IMR-90 (cell line): Measurements from ENCODE around the gene EVA1C. TPM values are rescaled to one million over a fixed set of nuclear protein-coding genes. Genes with fewer than 3 reads are reported as not detected.

ENCODE experiments used
- ATAC-seq: fragments of 200-7000 bp; cut with Tn5 transposase; 2 replicates; pipeline ENCODE4 v1.9.1; 2020; ENCODE audit warnings: low read depth, mild to moderate bottlenecking, moderate library complexity
- BruUV-seq: library from RNA; stranded (reverse); fragments of 400-500 nt; replicated peaks from 2 replicates; lab custom pipeline; 2021; lab: Mats Ljungman, UMichigan
- CTCF ChIA-PET: fragments of 300-600 bp; formaldehyde crosslinking; extraction: SDS; loops from one replicate; lab custom pipeline; 2021; ENCODE audit warnings: antibody characterized with exemption; lab: Yijun Ruan, JAX
- POLR2A ChIA-PET: fragments of 300-600 bp; sonication (Branson Sonifier 250); formaldehyde crosslinking; loops from one replicate; lab custom pipeline; 2022; ENCODE audit warnings: antibody characterized with exemption; ENCODE audit not compliant: unreplicated experiment; lab: Charles Lee
- DNase-seq: peaks from one replicate; pipeline ENCODE4 v3.0.0; 2013
- H2AFZ ChIP-seq: replicated peaks from 2 replicates; pipeline ENCODE3; 2013; ENCODE audit warnings: low read length, mild to moderate bottlenecking; ENCODE audit not compliant: poor library complexity
- H2AK5ac ChIP-seq: 2 replicates; pipeline ENCODE4 v1.6.1; 2013; ENCODE audit warnings: low read depth, low read length, inconsistent platforms
- H2AK9ac ChIP-seq: replicated peaks from 2 replicates; pipeline ENCODE3; 2013; ENCODE audit warnings: mild to moderate bottlenecking, low read depth, low read length, moderate library complexity; ENCODE audit not compliant: poor library complexity
- H2BK120ac ChIP-seq: 2 replicates; pipeline ENCODE4 v1.6.1; 2013; ENCODE audit warnings: low read depth, low read length, inconsistent platforms
- H2BK15ac ChIP-seq: 3 replicates; pipeline ENCODE4 v1.6.1; 2013; ENCODE audit warnings: low read depth, low read length, inconsistent platforms
- H2BK20ac ChIP-seq: 2 replicates; pipeline ENCODE4 v1.6.1; 2013; ENCODE audit warnings: low read depth, mild to moderate bottlenecking, inconsistent platforms, low read length, moderate library complexity
- H2BK5ac ChIP-seq: 2 replicates; pipeline ENCODE4 v1.6.1; 2013; ENCODE audit warnings: mild to moderate bottlenecking, low read depth, low read length, inconsistent platforms; ENCODE audit not compliant: poor library complexity, severe bottlenecking
- H3K14ac ChIP-seq: replicated peaks from 2 replicates; pipeline ENCODE4 v1.6.1; 2013; ENCODE audit warnings: low read depth, low read length, inconsistent platforms
- H3K18ac ChIP-seq: 2 replicates; pipeline ENCODE4 v1.6.1; 2013; ENCODE audit warnings: low read depth, low read length, control low read depth
- H3K23ac ChIP-seq: 2 replicates; pipeline ENCODE4 v1.6.1; 2013; ENCODE audit warnings: low read depth, low read length, inconsistent platforms
- H3K27ac ChIP-seq: 2 replicates; pipeline ENCODE4 v1.5.1; 2013; ENCODE audit warnings: mild to moderate bottlenecking, control low read depth, low read length; ENCODE audit not compliant: insufficient read depth
- H3K27me3 ChIP-seq: 2 replicates; pipeline ENCODE4 v1.6.1; 2013; ENCODE audit warnings: low read length; ENCODE audit not compliant: control insufficient read depth, insufficient read depth
- H3K36me3 ChIP-seq: 2 replicates; pipeline ENCODE4 v1.6.1; 2013; ENCODE audit warnings: low read length, mixed read lengths; ENCODE audit not compliant: control insufficient read depth, insufficient read depth
- H3K4ac ChIP-seq: 2 replicates; pipeline ENCODE4 v1.6.1; 2013; ENCODE audit warnings: low read depth, low read length, inconsistent platforms
- H3K4me1 ChIP-seq: 2 replicates; pipeline ENCODE4 v1.6.1; 2013; ENCODE audit warnings: low read length, mixed read lengths; ENCODE audit not compliant: control insufficient read depth, insufficient read depth
- H3K4me2 ChIP-seq: 2 replicates; pipeline ENCODE4 v1.6.1; 2013; ENCODE audit warnings: low read depth, mild to moderate bottlenecking, control low read depth, low read length, moderate library complexity
- H3K4me3 ChIP-seq: 2 replicates; pipeline ENCODE4 v1.5.1; 2013; ENCODE audit warnings: low read depth, mild to moderate bottlenecking, control low read depth, low read length, moderate library complexity; ENCODE audit not compliant: insufficient read depth
- H3K56ac ChIP-seq: 2 replicates; pipeline ENCODE4 v1.6.1; 2013; ENCODE audit warnings: low read length, inconsistent platforms; ENCODE audit not compliant: insufficient read depth; ENCODE audit errors: extremely low read depth
- H3K79me1 ChIP-seq, 2 experiments: 2 replicates each; pipeline ENCODE4 v1.6.1; 2013; ENCODE audit warnings: low read length in 2 of 2, inconsistent platforms in 1 of 2, low read depth in 1 of 2
- H3K9ac ChIP-seq: 2 replicates; pipeline ENCODE4 v1.6.1; 2013; ENCODE audit warnings: low read depth, low read length, control low read depth
- H3K9me1 ChIP-seq: 2 replicates; pipeline ENCODE4 v1.6.1; 2013; ENCODE audit warnings: low read length, inconsistent platforms; ENCODE audit not compliant: insufficient read depth
- H3K9me3 ChIP-seq: 2 replicates; pipeline ENCODE4 v1.6.1; 2013; ENCODE audit warnings: low read length; ENCODE audit not compliant: control insufficient read depth, insufficient read depth
- H4K20me1 ChIP-seq: 2 replicates; pipeline ENCODE4 v1.6.1; 2013; ENCODE audit warnings: low read length, inconsistent platforms; ENCODE audit not compliant: insufficient read depth
- H4K5ac ChIP-seq: 2 replicates; pipeline ENCODE4 v1.6.1; 2013; ENCODE audit warnings: mild to moderate bottlenecking, low read depth, low read length, control low read depth
- H4K8ac ChIP-seq, 2 experiments: 2 replicates each; pipeline ENCODE4 v1.6.1; 2013; ENCODE audit warnings: low read depth in 2 of 2, low read length in 2 of 2, control low read depth in 1 of 2, inconsistent platforms in 1 of 2
- H4K91ac ChIP-seq: 2 replicates; pipeline ENCODE4 v1.6.1; 2013; ENCODE audit warnings: low read depth, low read length, inconsistent platforms; ENCODE audit not compliant: insufficient read depth
- BHLHE40 ChIP-seq: fragments of 150-350 bp; IDR thresholded peaks from 2 replicates; pipeline ENCODE4 v1.6.1; 2016; ENCODE audit warnings: mild to moderate bottlenecking, low read depth, low read length
- MAFK ChIP-seq: IDR thresholded peaks from 2 replicates; pipeline ENCODE4 v1.6.1; 2012; ENCODE audit warnings: low read depth, low read length, improper control_type of control experiment
- POLR2A ChIP-seq: IDR thresholded peaks from 2 replicates; pipeline ENCODE4 v1.6.1; 2012; ENCODE audit warnings: mild to moderate bottlenecking, low read depth, low read length
- RAD21 ChIP-seq: IDR thresholded peaks from 2 replicates; pipeline ENCODE4 v1.6.1; 2012; ENCODE audit warnings: low read length, improper control_type of control experiment
- RCOR1 ChIP-seq: IDR thresholded peaks from 2 replicates; pipeline ENCODE4 v1.6.1; 2012; ENCODE audit warnings: mild to moderate bottlenecking, low read length, improper control_type of control experiment; ENCODE audit not compliant: insufficient replicate concordance
- WGBS, 2 experiments: methylation state at CpG; one replicate each; pipeline versions ENCODE4 v1.1.5 to v1.1.7; 2013; ENCODE audit warnings: missing lambda C conversion rate in 2 of 2; ENCODE audit not compliant: insufficient read length in 1 of 2; ENCODE audit errors: extremely low coverage in 2 of 2; 5-methylcytosine and 5-hydroxymethylcytosine counted together
- dilution Hi-C: fragments of 300-500 bp; cut with HindIII; formaldehyde crosslinking; loops from one replicate; pipeline ENCODE4 v1.14.3; 2018; ENCODE audit warnings: low sequenced_read_pairs; ENCODE audit not compliant: unreplicated experiment
- in situ Hi-C: fragments of 300-500 bp; cut with MboI; formaldehyde crosslinking; loops from 3 replicates; pipeline ENCODE4 v1.14.3; 2019; ENCODE audit warnings: low sequenced_read_pairs, inconsistent platforms, mixed read lengths
- intact Hi-C: fragments of 100-400 bp; cut with micrococcal nuclease; formaldehyde crosslinking; loops from 2 replicates; pipeline ENCODE4 v1.10.0; 2022
- polyA plus RNA-seq, 3 experiments: library from polyadenylated mRNA; depleted of rRNA; stranded (reverse); fragments of >200 nt; gene quantifications; 2 replicates each; pipeline ENCODE4 v1.2.3, GENCODE V29; 2012; ENCODE audit warnings: low replicate concordance in 1 of 3
- total RNA-seq: library from RNA; depleted of rRNA; stranded (reverse); fragments of >200 nt; gene quantifications from 2 replicates; pipeline ENCODE4 v1.2.3, GENCODE V29; 2012
- TF ChIP-seq, protein P1 (sequence below): fragments of 150-350 bp; IDR thresholded peaks from 2 replicates; pipeline ENCODE4 v1.6.1; 2017; ENCODE audit warnings: mild to moderate bottlenecking, antibody characterized with exemption, low read length, low read depth

The EVA1C gene
- total and polyA plus RNA-seq, 2 of the 4 experiments (the other 2 are of a cell fraction) = 0.72 to 1.1 TPM

DNA sequence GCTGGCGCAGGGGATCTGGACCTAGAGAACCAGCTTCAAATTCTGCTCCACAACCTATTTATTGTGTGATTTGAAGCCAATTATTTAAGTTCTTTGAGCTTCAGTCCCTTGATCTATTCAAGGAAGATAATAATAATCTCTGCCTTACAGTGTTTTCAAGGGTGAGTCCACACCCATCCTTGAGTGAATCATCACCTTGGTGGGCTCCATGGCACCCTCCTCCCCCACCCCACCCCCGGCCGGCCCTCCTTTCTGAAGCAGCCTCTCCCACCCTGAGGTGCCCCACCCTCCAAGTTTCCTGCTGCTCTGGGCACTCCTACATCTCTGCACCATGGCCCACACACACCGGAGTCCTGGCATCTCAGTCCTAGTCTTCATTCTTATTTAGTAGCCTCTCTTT, 134.5 kb downstream of the EVA1C start:
- Histone ChIP-seq H2BK15ac (no peak overlapping the region), H3K4me3 (no peak overlapping the region), H3K36me3 (no peaks in the 10 kb centered on the region), H4K5ac (no peak overlapping the region), H2AK5ac (no peak overlapping the region), H4K8ac (no peak overlapping the region), H3K27me3 (no peaks in the 10 kb centered on the region; the same call in 1 of the 2 replicates), H3K23ac (no peak overlapping the region), H2BK5ac (no peak overlapping the region), H3K79me1 (no peaks in the 10 kb centered on the region), H3K27ac (no peak overlapping the region), H2BK120ac (no peak overlapping the region), H2AK9ac (no peak overlapping the region), H3K9me1 (no peaks in the 10 kb centered on the region), H3K14ac (no peak overlapping the region), H2AFZ (no peak overlapping the region), H4K91ac (no peak overlapping the region), H3K4ac (no peak overlapping the region), H3K4me2 (no peak overlapping the region), H3K18ac (no peak overlapping the region), H3K9ac (no peak overlapping the region), H3K9me3 (no peaks in the 10 kb centered on the region), H3K56ac (no peak overlapping the region), H4K20me1 (no peaks in the 10 kb centered on the region), H2BK20ac (no peak overlapping the region), H3K4me1 (no peaks in the 10 kb centered on the region)
- dilution Hi-C loops (no loop called here), in situ Hi-C loops (no loop called here), intact Hi-C loops (no loop called here)
- WGBS, 2 experiments = 83% methylated on average over 1 of the region's 4 CpGs; no CpG with 5 or more reads in 1 of the 2 experiments
- CTCF ChIA-PET = interaction anchor here (0.7 kb wide), 2 partner anchors 9 to 96 kb away, joined by 3 to 4 read pairs; no protein-coding TSS in a partner anchor
- POLR2A ChIA-PET = no interaction called here
- TF ChIP-seq, protein P1, sequence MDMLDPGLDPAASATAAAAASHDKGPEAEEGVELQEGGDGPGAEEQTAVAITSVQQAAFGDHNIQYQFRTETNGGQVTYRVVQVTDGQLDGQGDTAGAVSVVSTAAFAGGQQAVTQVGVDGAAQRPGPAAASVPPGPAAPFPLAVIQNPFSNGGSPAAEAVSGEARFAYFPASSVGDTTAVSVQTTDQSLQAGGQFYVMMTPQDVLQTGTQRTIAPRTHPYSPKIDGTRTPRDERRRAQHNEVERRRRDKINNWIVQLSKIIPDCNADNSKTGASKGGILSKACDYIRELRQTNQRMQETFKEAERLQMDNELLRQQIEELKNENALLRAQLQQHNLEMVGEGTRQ = no peak
- TF ChIP-seq RCOR1 (no peak), BHLHE40 (no peak), RAD21 (no peak), MAFK (no peak), POLR2A (no peak)
- DNase-seq = no peak
- BruUV-seq = no TSS peak
- no peak for ATAC-seq
